ENCODE measurements around the gene CHL1.

Gene CHL1

GRCh38 chr3:346186-346585, 149.6 kb downstream of the CHL1 start:
- no peaks in the 10 kb centered on the region for H3K4me1 ChIP-seq
- no peaks in the 10 kb centered on the region for H3K9me3 ChIP-seq
- H3K27ac ChIP-seq, result no peak overlapping the region
- no peak for TF ChIP-seq CTCF (IDR thresholded peaks at IDR 0.05)
- no peak overlapping the region for H3K4me3 ChIP-seq
- no peak for DNase-seq
- intact Hi-C loops (cut with DNase I; ENCODE audit: low total_unique reads), result no loop called here
- H3K27me3 ChIP-seq, result no peaks in the 10 kb centered on the region
- H3K36me3 ChIP-seq, result no peaks in the 10 kb centered on the region

- intact Hi-C loops (cut with DNase I; ENCODE audit: low total_unique reads), result no loop called here
- TF ChIP-seq CTCF (IDR thresholded peaks at IDR 0.05), result no peak
- H3K27me3 ChIP-seq, result no peaks in the 10 kb centered on the region
- H3K27ac ChIP-seq, result no peak overlapping the region
- DNase-seq, result no peak
- H3K4me3 ChIP-seq, result no peak overlapping the region
- no peaks in the 10 kb centered on the region for H3K9me3 ChIP-seq
- no peaks in the 10 kb centered on the region for H3K4me1 ChIP-seq
- H3K36me3 ChIP-seq, result no peaks in the 10 kb centered on the region
Observed at GRCh38 chr3:347581-347980, 151.0 kb downstream of the CHL1 start.

GRCh38 chr3:350871-351371, 154.4 kb downstream of the CHL1 start:
- no peaks in the 10 kb centered on the region for H3K27me3 ChIP-seq
- H3K27ac ChIP-seq, result no peak overlapping the region

GRCh38 chr3:352599-352998, 156.0 kb downstream of the CHL1 start:
- TF ChIP-seq CTCF (IDR thresholded peaks at IDR 0.05), result no peak
- Histone ChIP-seq H3K27ac (no peak overlapping the region), H3K27me3 (no peaks in the 10 kb centered on the region), H3K36me3 (no peaks in the 10 kb centered on the region), H3K4me1 (no peaks in the 10 kb centered on the region), H3K4me3 (no peak overlapping the region), H3K9me3 (no peaks in the 10 kb centered on the region)
- DNase-seq, result no peak
- intact Hi-C loops (cut with DNase I; ENCODE audit: low total_unique reads), result no loop called here

More at GRCh38 chr3:350871-351371, 154.4 kb downstream of the CHL1 start:
- Histone ChIP-seq H3K9me3 (no peaks in the 10 kb centered on the region), H3K4me3 (no peak overlapping the region), H3K4me1 (no peaks in the 10 kb centered on the region), H3K36me3 (no peaks in the 10 kb centered on the region)
- DNase-seq, result no peak
- TF ChIP-seq CTCF (IDR thresholded peaks at IDR 0.05), result no peak
- intact Hi-C loops (cut with DNase I; ENCODE audit: low total_unique reads), result no loop called here

- DNase-seq, result no peak
Observed at GRCh38 chr3:353191-353739, 156.7 kb downstream of the CHL1 start.

More at GRCh38 chr3:353191-353739, 156.7 kb downstream of the CHL1 start:
- no peaks in the 10 kb centered on the region for H3K27me3 ChIP-seq
- H3K4me3 ChIP-seq, result no peak overlapping the region
- no peak for TF ChIP-seq CTCF (IDR thresholded peaks at IDR 0.05)
- intact Hi-C loops (cut with DNase I; ENCODE audit: low total_unique reads), result no loop called here
- no peaks in the 10 kb centered on the region for H3K36me3 ChIP-seq
- H3K4me1 ChIP-seq, result no peaks in the 10 kb centered on the region
- H3K27ac ChIP-seq, result no peak overlapping the region
- no peaks in the 10 kb centered on the region for H3K9me3 ChIP-seq
